Measurements from ENCODE around the gene RFX1.

GRCh38 chr19:13984186-13984585 lies 21.9 kb downstream of the RFX1 start:
- TF ChIP-seq, protein P1, sequence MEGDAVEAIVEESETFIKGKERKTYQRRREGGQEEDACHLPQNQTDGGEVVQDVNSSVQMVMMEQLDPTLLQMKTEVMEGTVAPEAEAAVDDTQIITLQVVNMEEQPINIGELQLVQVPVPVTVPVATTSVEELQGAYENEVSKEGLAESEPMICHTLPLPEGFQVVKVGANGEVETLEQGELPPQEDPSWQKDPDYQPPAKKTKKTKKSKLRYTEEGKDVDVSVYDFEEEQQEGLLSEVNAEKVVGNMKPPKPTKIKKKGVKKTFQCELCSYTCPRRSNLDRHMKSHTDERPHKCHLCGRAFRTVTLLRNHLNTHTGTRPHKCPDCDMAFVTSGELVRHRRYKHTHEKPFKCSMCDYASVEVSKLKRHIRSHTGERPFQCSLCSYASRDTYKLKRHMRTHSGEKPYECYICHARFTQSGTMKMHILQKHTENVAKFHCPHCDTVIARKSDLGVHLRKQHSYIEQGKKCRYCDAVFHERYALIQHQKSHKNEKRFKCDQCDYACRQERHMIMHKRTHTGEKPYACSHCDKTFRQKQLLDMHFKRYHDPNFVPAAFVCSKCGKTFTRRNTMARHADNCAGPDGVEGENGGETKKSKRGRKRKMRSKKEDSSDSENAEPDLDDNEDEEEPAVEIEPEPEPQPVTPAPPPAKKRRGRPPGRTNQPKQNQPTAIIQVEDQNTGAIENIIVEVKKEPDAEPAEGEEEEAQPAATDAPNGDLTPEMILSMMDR (IDR thresholded peaks at IDR 0.05; ENCODE audit: poor library complexity), result no peak
- no peak for TF ChIP-seq EZH2phosphoT487 (IDR thresholded peaks at IDR 0.05; ENCODE audit: low read depth, severe bottlenecking, unreplicated experiment)

All from hepatocyte (in vitro differentiated cells).